DMS 273 (cell line): ENCODE measurements around the gene TMCO4.

Experiments used
- DNase-seq: peaks from one replicate; lab custom pipeline; 2025; ENCODE audit not compliant: unreplicated experiment; lab: John Stamatoyannopoulos, UW

Gene TMCO4

DNA sequence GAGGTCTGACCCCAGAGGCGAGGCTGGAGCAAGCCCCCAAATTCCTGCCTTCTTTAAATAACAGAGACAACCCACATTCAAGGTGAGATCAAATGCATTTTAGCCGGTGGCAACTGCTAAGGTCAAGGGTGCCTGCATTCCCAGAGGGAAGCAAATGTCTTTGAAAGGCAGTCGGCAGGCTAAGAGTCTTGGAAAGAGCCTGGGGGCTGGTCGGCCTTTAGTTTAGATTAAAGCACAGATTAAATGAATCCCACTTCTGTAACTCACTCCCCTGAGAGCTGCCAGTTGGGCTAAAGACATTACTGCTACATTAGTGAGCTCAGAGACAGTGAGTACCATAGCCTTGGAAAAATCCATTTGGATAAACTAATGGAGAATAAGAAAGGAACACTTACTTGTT lies 75.8 kb downstream of the TMCO4 start:
- DNase-seq, result no peak

DNA sequence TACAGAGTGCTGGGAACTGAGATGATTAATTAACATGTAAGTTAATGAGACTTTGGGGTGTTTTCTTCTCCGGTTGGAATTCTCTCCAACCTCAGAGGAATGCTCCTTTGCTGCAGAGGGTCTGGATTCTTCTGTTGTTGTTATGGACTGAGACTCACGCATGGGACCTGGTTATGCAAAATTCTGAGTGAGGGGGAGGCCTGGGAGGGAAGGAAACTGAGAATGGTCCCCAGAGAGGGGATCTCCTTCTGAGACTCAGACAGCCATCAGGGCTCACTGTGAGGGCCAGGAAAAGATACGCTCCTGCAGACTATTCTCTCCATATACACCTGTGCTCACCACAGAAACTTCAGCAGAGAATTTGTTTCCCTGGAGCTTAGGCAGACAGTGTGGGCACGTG lies 78.7 kb downstream of the TMCO4 start:
- DNase-seq, result no peak

DNA sequence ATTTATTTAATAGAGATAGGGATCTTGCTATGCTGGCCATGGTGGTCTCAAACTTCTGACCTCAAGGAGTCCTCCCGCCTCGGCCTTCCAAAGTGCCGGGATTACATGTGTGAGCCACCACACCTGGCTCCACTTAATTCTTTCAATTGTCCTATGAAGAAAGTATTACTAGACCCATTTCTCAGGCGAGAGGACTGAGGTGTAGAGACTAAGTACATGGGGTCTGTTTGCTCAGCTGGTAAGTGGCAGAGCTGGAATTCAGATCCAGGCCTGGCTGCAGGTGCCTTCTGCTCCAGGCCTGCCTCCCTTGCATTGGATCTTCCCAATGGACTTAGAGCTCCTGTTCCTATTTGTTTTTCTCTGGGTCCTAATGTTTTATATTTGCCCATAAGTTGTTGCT lies 79.5 kb downstream of the TMCO4 start:
- no peak for DNase-seq

DNA sequence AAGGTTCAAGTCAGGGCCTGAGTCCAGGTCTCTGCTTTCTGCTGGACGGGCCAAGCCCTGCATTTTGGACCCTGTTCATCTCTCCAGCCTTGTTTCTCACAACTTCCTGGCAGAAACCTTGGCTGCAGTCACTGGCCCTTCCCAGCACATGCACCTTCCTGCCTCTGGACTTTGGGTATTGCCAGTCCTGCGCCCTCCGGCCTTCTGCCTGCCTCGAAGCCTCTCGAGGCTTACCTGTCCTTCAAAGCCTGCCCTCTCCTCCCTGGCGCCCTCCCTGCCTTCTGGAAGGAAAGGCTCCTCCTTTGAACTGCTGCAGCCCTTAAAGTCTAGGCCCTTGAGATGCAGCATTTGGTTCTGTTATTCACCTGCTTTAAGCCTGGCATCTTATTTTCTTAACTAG lies 82.2 kb downstream of the TMCO4 start:
- DNase-seq, result no peak

DNA sequence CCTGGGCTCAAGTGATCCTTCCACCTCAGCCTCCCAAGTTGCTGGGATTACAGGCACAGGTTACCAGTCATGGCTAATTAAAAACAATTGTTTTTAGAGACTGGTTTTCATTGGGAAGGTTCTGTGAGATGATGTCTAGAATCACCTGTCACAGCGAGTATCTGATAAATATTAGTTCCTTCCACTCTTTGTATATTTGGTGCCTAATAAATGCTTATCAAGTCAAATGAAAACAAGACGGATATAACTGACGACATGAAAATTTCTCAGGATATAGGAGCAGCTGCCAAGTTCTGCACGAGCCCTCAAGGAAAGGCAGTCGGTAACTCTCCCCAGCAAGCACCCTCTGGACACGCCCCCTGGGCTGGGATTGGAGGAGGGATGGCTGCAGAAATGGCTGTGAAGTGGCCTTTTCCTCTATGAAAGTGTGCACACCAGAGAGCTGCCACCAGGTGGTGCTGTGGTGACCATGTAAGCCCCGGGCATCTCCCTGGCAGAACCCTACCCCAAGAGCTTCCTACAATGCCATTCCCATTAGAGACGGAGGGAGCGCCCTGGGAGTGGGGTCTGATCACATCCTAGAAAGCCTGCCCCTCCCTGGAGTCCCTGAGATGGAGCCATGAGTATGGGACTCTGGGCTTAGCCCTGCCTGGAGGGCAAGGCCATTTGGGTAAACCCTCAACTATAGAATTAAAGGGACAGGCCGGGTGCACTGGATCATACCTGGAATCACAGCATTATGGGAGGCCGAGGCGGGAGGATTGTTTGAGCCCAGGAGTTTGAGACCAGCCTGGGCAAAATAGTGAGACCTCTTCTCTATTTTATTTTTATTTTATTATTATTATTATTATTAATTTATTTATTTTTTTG lies 84.1 kb downstream of the TMCO4 start:
- peak; percentile 99 for DNase-seq

DNA sequence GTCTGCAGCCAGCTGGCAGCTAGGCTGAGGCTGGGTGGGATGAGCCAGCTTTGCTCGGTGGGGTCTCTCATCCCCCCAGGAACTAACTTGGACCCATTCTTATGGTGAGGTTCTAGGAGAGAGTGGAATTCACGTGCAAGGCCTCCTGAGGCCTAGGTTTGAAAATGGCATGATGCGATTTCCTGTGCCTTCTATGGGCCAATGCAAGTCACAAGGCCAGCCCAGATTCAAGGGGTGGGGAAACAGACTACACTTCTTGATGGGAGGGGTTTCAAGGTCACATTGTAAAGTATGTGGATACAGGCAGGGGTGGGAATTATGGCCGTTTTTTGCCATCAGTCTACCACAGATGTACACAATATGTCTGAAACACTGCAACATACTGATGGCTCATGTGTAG lies 86.8 kb downstream of the TMCO4 start:
- no peak for DNase-seq

DNA sequence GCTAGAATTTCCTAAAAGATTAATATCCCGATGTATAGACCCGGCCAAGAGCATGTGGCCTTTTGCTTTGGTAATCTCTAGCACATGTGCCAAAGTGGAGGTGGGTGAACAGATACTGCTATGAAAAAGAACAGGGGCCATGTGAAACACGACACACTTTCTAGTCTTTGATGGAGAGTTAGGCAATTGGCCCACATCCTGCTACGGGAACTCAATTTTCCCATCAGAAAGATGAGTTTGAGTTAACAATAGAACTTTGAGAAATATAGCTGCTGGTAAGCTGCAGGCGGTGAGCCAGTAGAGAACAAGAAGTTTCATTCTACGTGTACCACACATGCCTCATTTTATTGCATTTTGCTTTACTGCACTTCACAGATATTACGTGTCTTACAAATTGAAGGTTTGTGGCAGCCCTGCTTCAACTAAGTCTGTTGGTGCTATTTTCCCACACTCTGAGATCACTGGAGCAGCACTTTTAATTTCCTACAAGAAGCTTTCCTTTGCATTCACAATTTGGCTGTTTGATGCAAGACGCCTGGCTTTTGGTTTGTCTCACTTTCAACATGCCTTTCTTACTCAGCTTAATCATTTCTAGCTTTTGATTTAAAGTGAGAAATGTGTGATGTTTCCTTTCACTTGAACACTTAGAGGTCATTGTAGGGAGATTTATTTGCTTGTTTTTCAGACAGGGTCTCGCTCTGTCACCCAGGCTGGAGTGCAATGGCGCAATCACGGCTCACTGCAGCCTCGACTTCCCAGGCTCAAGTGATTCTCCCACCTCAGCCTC lies 88.7 kb downstream of the TMCO4 start:
- no peak for DNase-seq

DNA sequence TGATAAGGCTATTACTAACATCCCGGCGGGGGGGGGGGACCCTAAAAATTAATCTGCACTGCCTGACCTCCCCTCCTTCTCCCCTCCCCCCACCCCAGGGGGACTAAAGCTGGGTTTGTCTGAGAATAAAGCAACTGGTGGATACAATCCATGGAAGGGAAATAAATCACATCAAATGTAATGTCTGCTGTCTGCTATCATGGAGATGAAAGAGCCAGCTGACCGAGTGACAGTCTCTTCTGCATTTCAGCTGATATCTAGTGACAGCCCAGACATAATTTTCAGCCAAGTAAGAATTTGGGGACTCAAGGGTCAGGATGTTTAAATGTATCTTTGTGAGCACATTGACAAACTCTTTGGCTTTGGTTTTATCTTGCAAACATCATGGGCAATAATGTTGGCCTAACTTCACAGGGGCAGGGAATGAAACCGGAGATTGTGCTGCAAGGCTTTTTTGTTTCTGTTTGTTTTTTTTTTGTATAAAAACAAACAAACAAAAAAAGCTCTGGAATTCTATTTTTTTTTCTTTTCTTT lies 90.4 kb downstream of the TMCO4 start:
- no peak for DNase-seq

DNA sequence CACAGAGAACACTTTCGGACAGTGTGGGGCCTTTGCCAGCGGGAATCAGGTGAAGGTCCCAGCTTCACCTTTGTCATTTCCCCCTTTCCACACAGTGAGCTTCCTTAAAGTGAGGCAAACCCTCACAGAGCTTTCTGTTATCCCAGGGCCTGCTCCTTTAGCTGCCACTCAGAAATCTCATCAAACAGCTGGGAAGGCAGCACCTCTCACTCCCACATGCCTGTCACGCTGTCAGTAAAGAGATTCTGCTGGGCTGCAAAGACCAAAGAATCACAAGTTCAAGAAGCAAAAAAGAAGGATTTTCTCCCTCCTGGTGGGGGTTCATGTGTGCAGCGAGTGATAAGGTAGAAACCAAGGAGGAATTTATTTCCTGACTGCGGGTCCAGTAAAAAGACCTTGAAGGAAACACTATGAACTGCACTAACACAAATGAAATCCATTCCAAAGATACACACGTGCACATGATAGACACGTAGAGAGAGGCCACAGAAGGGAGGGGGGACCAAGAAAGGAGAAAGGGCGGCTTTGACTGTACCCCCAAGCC lies 91.1 kb downstream of the TMCO4 start:
- no peak for DNase-seq

DNA sequence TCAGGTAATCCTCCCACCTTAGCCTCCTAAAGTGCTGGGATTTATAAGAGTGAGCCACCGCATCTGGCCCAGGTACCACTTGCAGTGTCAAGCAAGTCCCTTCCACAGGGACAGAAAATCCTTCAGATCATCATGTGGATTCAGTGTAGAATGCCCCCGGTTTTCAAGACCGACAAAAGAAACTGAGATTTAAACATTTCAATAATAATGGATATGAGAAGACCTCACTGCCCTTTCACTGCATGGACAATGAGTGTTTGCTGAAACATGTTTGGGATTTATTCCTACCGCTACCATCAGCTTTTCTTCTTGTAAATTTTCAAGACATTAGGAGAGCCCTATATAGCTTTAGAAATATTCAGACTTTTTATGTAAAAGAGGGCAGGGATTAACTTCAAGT lies 93.6 kb downstream of the TMCO4 start:
- no peak for DNase-seq

DNA sequence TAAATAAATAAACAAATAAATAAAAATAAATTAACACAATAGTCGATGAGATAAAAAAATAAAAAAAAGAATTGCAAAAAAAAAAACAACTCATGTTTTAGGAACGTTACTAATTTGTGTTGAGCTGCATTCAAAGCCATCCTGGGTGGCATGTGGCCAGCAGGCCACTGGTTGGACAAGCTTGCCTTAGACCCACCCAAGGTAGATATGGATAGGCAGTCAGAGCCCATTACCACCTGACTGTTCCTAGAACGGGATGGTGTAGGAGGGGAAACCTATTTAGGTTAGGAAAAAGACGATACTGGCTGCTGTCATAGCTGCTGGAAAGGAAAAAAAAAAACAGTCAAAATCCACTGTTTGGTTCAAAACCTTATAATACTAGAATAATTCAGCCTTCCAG lies 94.3 kb downstream of the TMCO4 start:
- no peak for DNase-seq

DNA sequence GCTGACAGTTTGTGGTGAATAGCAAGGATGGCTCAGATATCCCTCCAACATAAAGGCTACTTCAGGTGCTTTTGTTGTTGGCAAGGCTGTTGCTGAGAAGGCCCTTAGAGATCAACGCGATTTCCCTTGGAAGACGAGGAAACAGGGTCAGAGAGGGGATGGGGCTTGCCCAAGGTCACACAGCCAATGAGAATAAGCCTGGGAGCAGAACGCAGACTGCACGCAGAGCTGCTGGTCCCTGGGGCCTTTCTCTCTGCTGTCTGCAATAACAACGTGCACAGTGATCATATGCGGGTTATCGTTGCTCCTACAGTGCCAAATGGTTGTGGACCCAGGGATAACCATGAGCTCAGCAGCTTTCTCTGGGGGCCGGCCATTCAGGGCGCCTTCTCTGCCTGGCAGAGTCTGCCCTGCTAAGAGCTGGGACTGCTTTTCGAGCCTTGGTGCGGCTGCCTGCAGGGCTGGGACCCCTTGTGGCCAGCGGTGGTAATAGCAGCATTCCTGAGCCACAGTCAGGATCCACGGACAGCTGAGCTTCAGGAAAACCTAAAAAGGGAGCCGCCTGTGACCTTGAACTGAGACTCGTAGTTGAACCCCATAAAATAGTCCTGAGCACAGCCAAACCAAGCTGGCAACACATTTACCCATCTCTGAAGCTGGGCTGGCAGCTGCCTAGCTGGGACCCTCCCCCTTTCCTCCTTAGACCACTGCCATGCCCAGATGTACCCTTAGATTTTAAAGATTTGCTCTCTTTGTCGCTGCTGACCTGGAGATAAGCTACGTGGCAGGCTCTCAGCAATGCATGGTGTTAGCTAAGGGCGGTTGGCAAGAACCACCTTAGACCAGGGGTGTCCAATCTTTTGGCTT lies 95.2 kb downstream of the TMCO4 start:
- DNase-seq, result peak; percentile 81

DNA sequence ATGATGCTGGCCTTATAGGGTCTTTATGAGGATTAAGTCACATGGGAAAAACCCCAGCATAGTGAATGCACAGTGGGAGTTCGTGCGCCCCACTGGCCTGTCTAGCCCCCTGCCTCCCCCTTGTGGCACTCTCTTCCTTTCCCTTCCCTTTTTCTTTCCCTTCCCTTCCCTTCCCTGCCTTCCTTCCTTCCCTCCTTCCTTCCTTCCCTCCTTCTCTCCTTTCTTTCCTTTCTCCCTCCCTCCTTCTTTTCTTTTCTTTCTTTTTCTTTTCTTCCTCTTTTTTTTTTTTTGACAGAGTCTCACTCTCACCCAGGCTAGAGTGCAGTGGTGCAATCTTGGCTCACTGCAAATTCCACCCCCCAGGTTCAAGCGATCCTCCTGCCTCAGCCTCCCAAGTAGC lies 96.4 kb downstream of the TMCO4 start:
- DNase-seq, result no peak

DNA sequence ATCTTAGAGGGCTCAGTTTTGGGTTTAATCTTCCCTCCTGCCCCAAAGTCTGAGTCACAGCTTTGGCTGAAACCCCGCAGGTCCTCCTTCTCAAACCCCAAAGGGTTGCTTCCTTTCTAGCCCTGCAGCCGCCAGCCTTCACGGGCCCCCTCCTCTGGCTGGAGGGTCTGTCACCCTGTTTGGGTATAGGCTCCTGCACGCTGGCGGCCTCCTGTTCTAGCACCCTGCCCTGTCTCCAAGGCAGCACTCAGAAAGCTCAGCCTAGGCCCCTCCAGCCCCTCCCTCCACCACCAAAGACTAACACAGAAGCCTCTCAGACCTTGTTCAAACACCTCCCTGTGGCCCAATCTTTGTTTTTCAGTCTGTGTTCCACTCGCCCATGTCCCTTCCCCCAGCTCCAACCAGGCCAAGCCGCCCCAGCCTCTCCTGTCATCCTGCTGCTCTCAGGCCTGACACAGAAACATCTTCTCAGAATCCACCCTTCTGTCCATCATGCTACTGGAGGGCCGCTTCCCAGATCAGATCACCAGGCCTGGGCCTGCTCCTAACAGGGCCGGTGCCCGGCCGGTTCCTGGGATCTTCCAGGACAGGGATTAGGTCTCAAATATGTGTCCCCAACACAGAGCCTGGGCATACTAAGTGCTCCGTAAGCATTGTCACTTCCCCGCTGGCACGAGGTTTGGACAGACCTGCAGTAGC lies 99.5 kb downstream of the TMCO4 start:
- no peak for DNase-seq

DNA sequence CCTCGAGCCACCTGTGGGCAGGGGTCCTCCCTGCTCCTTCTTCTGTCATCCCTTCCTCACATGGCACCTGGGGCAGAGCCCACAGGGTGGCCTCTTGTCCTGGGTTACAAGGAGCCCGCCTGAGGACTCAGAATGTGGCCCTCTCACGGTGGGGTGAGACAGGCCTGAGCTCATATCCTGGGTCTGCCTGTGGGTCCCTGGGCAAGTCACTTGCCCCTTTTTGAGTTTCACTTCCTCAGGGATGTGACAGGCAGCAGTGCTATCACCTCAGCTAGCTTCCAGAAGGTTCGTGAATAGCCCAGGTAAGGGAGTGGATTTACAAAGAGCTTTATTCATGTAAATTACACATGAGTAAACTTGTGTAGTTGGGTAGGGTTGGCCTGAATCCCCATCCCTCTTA lies 101.5 kb downstream of the TMCO4 start:
- no peak for DNase-seq

DNA sequence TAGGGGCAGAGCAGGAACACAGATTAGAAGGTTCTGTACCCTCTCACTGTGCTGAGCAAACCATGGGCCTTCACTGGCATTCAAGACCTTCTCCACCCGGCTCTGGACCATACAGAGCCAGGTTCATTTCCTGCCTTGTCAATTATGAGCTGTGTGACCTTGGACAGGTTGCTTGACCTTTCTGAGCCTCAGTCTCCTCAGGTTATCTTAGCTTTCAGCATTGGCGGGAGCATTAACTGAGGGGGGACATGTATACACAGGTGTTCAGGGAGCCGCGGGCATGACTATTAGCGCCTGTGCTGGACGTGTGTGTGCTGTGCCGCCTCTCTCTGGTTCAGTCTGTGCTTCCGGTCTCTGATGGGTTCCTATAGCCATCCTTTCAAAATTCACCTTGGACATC lies 102.9 kb downstream of the TMCO4 start:
- no peak for DNase-seq

DNA sequence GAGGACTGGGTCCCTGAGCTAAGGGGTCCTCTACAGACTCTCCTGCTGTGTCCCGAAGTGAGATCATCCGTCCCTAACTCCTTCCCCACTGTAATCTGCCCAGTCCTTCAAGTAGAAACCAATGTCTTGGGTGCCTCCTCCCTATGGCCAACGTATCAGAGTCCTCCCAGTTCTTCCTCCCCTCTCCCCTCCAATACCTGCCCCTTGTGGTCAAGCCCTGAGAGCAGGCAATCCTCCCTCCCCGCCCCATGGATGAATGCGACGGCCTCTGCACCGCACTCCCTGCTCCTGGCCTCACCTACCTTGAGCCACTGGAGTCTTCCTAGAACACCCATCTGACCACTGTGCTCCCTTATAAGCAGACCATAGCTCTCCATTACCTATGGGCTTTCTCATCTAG lies 103.9 kb downstream of the TMCO4 start:
- no peak for DNase-seq

DNA sequence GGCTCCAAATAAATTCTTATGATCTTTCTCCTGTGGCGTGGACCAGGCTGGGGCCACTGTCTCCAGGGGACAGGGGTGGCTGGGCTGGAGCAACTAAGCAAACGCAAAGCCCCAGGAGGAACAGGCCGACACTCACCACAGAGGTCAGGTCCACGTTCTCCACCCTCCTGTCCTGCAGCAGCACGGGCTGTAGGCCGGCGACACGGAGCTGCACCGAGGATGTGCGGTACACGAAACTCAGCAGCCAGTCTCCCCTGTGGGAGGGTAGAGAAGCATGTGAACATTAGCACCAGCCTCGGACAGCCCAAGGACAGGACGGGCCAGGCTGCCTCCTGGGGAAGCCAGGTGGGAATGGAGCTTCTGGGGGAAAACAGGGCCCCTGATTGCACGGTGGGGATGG lies 105.4 kb downstream of the TMCO4 start:
- no peak for DNase-seq

DNA sequence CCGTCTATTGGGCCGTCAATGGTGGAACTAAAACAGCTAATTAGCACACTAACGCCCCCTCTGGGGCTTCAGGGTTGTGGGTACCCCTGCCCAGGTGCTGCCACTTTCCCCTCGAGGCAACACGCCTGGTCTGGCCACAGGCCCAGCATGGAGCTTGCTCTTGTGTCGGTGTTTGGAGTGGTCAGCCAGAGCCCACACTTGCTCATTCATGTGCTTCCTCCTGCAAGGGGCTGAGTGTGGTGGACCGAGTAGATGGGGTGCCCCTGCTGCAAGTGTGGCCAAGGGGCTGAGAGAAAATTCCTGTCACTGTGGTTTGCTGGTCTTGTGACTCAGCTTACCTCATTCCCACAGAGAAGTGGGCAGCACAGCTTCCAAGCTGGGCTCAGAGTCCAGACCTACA lies 109.4 kb downstream of the TMCO4 start:
- no peak for DNase-seq

DNA sequence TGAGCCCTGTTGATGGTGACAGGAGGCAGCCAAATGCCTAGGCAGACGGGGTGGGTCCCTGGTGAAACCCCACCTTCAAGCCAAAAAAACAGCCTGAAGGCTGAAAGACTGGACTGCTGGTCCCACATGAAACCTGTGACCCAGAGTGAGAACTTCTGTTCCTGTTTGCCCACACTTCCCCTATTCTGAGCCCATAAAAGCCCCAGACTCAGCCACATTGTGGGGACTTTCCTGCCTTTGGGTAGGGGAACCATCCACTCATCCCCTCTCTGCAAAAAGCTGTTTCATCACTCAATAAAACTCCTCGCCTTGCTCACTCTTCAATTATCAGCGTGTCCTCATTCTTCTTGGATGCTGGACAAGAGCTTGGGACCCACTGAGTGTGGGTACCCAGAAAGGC lies 109.9 kb downstream of the TMCO4 start:
- DNase-seq, result no peak
